Forelimb muscle (tissue), 1 donor: ENCODE data around the gene PEAK1. TPM values are rescaled to one million over a fixed set of nuclear protein-coding genes. Genes with fewer than 3 reads are reported as not detected.

ENCODE experiments used
- DNase-seq: peaks from one replicate; pipeline ENCODE4 v3.0.0-alpha.2; 2013; ENCODE audit warnings: low read depth
- polyA plus RNA-seq: library from polyadenylated mRNA; unstranded; fragments of 120-200 nt; gene quantifications from one replicate; pipeline ENCODE4 v1.2.1, GENCODE V29; 2013; ENCODE audit not compliant: insufficient read length

Gene PEAK1, protein sequence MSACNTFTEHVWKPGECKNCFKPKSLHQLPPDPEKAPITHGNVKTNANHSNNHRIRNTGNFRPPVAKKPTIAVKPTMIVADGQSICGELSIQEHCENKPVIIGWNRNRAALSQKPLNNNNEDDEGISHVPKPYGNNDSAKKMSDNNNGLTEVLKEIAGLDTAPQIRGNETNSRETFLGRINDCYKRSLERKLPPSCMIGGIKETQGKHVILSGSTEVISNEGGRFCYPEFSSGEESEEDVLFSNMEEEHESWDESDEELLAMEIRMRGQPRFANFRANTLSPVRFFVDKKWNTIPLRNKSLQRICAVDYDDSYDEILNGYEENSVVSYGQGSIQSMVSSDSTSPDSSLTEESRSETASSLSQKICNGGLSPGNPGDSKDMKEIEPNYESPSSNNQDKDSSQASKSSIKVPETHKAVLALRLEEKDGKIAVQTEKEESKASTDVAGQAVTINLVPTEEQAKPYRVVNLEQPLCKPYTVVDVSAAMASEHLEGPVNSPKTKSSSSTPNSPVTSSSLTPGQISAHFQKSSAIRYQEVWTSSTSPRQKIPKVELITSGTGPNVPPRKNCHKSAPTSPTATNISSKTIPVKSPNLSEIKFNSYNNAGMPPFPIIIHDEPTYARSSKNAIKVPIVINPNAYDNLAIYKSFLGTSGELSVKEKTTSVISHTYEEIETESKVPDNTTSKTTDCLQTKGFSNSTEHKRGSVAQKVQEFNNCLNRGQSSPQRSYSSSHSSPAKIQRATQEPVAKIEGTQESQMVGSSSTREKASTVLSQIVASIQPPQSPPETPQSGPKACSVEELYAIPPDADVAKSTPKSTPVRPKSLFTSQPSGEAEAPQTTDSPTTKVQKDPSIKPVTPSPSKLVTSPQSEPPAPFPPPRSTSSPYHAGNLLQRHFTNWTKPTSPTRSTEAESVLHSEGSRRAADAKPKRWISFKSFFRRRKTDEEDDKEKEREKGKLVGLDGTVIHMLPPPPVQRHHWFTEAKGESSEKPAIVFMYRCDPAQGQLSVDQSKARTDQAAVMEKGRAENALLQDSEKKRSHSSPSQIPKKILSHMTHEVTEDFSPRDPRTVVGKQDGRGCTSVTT (N-terminal part only)
- polyA plus RNA-seq: 35.2 TPM

DNA sequence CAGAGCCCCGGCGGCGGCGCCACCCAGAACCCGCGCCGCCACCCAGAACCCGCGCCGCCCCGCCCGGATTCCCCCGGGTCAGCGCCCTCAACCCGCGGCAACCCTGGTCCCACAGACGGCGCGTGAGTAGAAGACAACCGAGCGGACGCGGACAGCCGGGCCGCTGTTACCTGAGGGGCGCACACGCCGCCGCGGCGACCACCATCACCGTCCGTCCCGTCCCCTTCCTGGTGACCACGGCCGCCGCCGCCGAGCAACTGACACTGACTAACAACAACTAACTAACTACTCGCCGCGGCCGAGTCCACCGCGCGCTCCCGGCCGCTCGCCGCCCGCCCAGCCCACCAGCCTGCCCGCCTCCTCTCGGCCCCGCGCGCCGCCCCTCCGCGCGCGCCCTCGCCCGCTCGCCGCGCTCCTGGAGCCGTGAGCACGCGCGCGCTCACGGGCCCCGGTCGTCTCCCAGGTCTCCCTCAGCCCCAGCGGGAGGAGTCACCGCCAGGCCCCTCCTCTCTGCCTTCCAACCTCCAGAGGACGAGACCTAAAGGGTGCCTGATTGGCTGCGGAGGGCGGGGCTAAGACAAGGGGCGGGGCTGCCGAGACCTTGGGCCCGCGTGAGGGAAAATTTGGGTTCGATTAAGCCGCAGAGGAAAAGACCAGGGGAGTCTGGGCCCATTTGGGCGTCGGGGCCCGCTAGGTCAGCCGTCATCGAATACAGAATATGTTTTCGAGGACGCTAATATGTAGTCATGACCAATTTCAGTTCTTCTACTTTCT lies at the start of gene PEAK1:
PEAK1 (minus strand) TSS at position 269 of the 774 bp plus-strand sequence. CDS start 238,178 bp downstream, outside the sequence.
- DNase-seq: peak; percentile 95

DNA sequence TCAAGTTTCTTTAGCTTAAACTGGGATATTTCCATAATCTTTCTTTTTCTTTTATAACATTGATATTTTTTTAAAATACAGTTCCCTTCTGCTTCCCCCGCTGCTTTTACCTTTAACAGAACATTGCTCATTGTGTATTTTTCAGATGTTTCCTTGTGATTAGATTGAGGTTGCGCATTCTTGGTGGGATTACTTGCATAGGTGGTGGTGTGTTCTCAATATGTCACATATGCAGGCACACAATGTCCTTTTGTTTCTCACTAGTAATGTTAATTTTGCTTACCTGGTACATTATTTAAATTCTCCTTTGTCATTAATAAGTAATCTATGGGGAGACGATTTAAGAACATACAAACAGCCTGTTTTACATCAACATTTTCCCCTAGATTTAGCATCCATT lies 49.0 kb upstream of the PEAK1 start:
- DNase-seq: no peak

DNA sequence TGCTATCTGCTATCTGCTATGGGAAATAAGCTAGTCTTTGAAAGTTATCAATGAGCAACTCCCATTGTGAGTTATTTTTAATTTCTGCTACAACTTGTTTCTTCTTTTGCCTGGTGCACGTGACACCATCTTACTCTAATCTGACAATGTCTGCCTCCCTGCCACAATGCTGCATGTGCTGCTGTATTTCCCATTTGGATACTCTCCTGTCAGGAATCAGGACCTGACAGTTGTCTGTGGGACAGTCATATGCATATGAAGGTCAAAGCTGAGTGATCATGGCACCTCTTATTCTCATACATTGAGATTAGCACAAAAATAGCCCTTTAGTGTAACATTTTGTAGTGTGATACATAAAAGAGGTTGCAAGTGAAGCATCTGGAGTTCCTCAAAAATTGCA lies 46.6 kb upstream of the PEAK1 start:
- no peak for DNase-seq

DNA sequence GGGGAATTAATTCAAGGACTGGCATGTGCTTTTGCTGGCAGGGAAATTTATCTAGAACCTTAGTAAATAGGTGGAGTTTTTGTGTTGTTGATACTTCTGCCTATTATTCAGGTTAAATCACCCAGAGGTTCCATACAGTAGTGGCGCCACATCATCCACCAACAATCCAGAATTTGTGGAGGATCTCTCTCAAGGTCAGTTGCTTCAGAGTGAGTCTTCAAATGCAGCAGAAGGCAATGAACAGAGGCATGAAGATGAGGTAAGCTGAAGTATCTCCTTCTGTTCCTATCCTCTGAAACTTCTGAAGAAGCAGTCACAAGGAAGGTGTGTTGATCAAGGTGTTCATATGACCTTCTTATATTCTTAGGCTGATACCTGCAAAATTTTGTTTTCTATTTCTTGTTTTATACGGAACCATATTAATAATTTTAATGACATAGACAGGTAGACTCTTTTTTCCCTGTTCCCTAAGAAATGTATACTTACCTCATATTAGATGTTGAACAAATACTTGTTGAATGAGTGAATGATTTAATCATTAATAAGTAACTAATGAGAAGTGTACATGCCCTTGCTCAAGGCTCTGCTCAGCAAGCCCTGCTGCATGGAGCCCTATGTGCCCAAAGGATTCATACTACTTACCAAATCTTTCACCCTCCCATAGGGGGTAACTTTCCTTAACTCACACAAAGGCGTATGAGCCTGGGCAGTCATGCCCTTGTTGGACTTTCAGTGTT lies 44.4 kb upstream of the PEAK1 start:
- no peak for DNase-seq

DNA sequence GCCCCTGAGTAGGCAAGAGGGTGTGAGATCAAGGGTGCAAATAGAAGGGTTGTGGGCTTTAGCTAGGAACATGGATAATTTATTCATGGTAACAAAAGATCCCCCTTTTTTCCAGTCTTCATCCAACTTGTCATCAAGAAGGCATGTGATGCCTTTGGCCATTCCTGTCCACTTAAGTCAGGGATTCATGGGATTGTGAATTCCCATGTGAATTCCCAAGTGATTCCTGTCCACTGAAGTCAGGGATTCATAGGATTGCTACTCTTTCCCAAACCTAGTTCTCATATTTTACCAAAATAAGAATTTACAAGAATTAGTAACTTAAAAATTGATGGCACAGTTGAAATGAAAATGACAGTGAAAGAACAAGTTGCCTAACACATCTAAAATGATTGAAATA lies 41.6 kb upstream of the PEAK1 start:
- DNase-seq: no peak

DNA sequence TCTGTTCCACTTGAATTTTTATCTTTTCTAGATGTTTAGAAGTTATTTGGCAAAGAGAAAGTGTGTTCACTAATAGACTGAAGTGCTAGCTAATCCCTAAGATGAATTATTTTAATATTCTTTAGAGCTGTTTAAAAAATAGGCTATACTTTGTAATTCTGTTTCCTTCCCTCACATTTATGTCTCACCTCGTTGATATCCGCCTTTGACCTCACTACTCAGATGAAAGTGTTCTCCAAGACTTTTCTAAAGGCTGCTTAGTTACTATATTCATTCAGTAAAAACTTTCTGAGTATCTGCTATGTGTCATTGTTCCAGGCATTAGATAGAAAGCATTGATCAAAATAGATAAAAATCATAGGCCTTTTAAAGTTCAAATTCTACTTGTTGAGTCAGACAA lies 39.1 kb upstream of the PEAK1 start:
- no peak for DNase-seq

DNA sequence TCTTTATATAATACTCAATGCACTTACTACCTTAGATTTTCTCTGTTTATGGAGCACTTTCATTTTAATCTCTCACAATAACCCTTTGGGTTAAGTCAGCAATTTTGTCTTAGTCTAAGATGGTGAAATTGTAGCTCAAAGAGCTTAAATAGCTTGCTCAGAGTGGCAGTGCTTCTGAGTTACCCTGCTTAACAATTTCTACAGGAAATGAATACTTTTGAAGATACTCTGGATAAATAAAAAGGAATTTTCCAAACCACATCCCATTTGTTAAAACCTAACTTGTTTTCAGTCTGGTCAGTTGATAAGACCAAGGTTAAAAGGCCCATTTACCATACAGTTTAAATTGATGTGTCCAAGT lies 38.0 kb upstream of the PEAK1 start:
- no peak for DNase-seq

DNA sequence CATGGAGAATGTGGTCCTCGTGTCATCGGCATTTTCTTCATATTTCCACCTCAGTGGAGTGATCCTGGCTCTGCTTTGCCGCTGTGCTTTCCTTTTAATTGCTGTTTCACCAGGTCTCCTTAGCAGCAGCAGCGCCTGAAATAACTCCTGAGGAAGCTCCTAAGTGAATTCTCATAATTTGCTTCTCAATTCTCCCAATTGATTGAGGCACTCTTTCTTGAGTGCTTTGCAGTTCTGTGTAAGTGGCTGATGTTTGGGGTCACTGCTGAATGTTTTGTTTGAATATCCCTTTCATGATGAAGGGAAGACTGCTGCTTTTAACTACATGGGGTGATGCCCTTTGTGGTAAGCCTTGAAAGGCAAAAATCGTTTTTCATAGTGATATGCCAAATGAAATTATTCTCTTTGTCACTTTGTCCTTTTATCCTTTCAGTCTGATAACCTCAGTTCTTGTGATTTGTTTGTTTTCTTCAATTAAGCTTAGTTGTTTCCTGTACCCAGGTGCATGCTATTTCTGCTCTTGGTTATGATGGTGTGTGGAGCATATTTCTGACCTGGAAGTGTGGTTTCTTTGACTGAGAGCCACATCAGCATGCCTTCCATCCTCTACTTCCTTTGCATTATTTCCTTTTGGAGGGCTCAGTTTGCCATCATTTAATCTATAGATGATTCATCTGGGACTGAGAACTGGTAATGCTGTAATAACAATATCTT lies 37.4 kb upstream of the PEAK1 start:
- no peak for DNase-seq

DNA sequence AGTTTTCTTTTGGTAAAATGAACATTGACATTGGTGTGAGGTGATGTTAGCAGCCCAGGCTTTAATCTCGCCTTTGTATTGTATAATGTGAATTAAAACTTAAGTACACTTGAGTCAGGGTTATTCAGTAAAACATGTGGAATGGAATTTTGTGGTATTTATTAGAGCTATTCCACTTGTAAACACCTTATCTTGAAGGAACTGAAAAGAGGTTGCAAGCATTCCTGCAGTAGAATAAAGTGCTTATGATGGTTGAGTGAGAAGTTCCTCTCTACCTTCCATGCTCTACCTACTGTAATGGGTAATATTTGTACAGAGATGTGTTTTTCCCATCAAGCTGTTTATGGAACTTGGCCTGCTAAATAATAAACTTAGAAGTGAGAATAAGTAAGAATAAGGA lies 36.8 kb upstream of the PEAK1 start:
- DNase-seq: no peak

DNA sequence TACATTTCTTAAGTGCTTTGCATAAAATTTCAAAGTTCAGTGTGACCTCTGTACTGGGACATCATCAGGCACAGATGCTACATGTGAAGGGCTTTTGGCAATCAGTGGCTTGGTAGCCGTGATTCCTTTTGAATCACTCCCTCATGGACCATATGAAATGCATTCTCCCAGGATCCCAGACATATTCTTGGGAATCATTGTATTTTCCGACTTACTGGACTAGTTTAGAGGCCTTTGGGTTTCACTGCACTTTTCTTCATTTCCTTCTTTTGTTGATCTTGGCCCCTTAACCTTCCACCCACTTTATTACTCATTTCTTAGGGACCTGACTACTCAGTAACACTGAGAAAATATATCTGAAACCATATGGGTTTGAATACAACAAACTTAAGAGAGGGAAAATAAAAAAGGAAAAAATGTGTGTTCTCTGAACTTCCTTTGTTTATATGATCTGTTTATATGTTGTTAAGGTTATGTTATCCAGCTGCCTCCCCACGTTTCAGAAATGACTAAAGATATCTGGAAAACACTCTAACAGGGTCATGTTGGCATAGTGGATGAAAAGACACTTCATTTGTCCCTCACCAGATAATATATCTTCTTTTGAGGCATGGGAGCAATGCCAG lies 35.9 kb upstream of the PEAK1 start:
- peak; percentile 40 for DNase-seq

DNA sequence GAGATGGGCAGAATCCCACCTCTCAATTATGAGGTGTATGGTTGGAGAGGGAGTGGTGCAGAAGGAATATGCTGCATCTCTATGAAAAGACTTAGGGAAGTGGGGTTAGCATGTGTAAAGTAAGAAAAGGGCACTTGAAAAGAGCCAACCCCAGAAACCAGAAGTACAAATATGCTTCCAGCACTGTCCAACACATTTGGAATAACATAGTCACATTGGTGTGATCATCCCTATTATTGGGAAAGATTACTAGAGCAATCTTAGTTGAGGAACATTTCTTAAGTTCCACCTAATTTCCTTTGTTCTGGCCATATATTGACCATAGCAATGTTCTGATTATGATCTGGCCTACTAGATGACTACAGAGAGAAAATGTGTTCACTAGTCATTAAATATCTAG lies 35.0 kb upstream of the PEAK1 start:
- no peak for DNase-seq

DNA sequence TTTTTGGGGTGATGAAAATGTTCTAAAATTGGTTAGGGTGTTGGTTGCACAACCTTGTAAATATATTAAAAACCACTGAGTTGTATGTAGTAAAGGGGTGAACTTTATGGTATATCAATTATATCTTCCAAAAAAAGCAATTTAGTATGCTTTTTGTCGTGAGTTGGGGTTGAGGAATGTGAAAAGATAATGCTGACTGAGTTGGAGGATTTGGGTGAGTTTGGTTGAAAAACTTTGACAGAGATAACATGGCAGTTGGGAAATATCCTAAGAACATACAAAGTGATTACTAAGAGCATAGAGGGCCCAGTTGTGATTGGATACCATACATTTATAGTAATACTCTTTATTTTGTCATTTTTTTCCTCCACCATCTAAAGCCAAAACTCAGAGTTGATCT lies 34.4 kb upstream of the PEAK1 start:
- DNase-seq: no peak

DNA sequence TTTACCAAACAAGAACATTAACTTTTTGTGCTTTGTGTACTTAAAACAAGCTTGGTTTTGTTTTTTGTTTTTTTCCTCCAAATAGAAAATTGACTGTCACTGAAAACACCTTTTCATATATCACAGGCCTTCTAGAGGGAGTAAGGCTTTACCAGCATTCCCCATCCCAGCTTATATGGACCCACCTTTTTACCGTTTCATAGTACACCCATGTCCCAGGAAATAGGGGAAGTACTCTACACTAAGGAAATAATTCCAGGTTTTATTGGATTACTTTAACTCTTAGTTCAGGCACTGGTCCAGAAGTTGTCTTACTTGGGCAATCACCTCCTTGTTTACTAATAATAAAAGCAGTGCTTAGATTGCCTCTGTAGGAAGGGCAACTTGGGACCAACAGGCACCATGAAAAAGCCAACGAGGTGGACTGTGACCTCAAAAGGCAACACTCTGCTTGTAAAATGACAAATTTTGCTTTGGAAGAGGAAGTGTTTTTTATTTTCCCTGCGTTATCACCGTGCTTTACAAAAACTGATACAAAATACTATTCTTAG lies 27.0 kb upstream of the PEAK1 start:
- DNase-seq: no peak

DNA sequence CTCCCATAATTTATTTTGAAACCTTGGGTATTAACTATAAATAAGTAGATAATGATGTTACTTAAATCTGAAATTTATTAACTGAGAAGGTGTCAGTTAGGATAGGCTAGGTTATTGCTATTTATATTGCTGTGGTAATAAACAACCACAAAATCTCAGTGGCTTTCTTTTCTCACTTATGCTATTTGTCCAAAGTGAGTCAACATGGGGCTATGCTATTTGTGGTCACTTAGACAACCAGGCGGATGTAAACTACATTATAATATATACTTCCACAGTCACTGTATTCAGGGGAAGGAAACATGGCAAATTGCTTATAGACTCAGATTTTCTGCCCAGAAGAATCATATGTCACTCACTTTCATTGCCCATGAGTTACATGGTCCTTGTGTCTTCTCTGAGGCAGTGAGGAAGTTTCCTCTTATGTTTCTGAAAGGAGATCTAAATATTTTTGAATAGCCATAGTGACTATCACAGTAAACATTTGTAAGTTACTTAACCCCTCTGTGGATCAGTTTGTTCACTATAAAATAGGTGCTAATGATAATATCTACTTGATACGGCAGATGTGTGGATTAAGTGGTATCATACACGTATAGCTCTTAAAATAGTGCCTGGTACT lies 20.6 kb upstream of the PEAK1 start:
- DNase-seq: no peak

DNA sequence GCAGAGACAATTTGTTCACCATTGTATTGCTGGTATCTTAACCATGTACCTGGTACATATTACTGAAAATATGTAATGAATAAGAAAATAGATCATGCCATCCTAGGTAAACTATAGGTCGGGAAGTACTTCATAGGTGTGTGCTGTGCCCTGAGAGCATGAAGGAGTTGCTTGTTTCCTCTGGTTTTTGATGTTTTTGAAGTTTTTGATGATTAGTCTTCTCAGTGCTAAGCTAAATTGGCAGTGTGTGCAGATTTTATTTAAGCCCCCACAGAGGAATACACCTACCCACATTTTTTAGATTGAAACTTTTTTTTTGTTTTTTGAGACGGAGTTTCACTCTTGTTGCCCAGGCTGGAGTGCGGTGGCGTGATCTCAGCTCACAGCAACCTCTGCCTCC lies 17.4 kb upstream of the PEAK1 start:
- no peak for DNase-seq

DNA sequence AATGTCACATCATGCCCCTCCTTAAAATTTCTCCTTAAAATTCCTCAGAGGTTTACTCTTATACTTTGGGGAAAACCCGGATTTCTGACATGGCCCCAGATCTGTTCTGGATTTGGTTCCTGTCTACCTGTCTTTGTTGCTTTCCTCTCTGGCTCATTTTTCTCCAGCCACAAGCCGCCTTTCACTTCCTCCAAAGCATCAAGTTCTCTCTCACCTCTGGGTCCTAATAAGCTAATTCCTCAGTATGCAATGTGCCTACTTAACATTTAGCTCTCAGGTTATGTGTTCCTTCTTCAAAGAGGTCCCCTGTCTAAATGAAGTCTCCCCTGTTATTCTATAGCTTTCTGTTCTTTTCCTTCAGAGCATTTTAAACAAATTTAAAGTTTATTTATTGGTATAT lies 16.9 kb upstream of the PEAK1 start:
- no peak for DNase-seq

DNA sequence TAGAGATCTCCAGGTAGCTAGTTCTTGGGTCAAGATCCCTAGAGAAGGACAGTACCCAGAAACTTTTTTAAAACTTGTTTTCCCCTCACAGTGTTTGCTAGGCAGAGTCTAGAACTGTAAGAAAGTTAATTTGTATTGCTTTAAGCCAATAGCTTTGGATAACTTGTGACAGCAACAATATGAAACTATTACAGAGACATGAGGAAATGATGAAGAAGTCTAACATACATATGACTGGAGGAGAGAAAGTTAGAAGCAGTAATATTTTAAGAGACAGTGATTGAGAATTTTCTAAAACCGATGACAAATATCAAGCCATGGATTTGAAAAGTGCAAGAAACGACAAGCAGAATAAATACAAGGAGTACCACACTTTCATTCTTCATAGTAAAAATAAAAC lies 10.7 kb upstream of the PEAK1 start:
- DNase-seq: no peak

DNA sequence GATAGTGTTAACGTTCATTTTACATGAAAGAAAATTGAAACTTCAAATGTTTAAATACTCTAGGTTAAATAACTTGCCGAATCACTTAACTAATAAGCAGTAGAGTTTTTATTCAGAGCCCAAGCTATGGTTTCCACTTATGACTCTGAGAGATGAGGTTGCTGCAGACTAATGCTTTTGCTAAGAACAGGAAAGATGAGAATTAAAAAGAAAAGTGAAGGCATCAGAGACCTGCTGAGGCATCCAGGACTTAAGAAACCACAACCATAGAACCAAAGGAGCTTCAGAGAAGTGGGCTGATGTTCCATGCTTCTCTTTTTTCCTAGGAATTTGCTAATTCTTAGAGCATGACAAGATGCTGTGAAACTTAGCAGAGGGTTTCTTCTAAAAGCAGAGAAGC lies 10.3 kb upstream of the PEAK1 start:
- DNase-seq: no peak

DNA sequence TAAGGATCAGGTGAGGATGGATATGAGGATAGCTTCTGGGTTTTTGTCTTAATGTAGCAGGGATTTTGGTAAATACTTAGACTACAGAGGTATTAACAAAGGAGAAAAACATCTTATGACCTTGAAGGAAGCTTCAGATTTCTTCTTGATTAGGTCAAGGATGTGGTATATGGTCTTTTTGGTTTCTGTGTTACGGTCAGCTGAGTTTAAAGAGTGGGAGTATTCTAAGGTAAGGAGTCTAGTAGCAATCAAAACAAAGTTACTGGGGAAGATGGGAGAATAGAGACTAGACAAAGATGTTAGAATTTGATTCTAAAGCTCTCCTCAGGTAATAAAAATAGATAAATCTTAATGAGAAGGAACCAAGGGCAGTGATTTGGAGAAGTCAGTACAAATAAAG lies 7.0 kb upstream of the PEAK1 start:
- DNase-seq: no peak
